ENCODE measurements around the gene CHEK2. TPM values are rescaled to one million over a fixed set of nuclear protein-coding genes. Genes with fewer than 3 reads are reported as not detected.
"Not testable (repeated sequence)": the region's sequence is repeated elsewhere in the genome, so short reads cannot be mapped to it uniquely, and the experiment has no call there.

The CHEK2 gene
- total RNA-seq, 2 donors from 2014 or later, result 15.6 to 18.6 TPM

- intact Hi-C loops (cut with DNase I), result loop anchor here (2.0 kb wide), 1 partner anchor 30 kb away; the partner anchor contains the start of gene CCDC117
- 2% methylated on average over 10 of the region's 10 CpGs for WGBS
- no peaks in the 10 kb centered on the region for H3K27me3 ChIP-seq (replicated peaks; ENCODE audit: insufficient read depth)
- DNase-seq (ENCODE audit: low spot score), result no peak
- TF ChIP-seq POLR2AphosphoS5 (IDR thresholded peaks at IDR 0.05), result peak; percentile 37
- TF ChIP-seq POLR2A (IDR thresholded peaks at IDR 0.05), result no peak
- H3K27ac ChIP-seq, result peak overlapping the region; percentile 96 to 99
- H3K4me1 ChIP-seq (replicated peaks), result no peaks in the 10 kb centered on the region
- peaks cover 0 to 3% of the 10 kb centered on the region in 2 donors for H3K36me3 ChIP-seq
- no peaks in the 10 kb centered on the region for H3K9me3 ChIP-seq
- H3K4me3 ChIP-seq, result peak overlapping the region; percentile 78 to 94
These were observed 942 bp upstream of the CHEK2 start for GRCh38 chr22:28742562-28742962.

- peak overlapping the region in 1 of 2 donors; percentile 96 for H3K27ac ChIP-seq
- WGBS, result 7% methylated on average over 18 of the region's 18 CpGs
These were observed 328 bp downstream of the CHEK2 start for GRCh38 chr22:28741200-28741784.

GRCh38 chr22:28738876-28739275 is 2.7 kb downstream of the CHEK2 start:
- H3K36me3 ChIP-seq; DNase-seq (ENCODE audit: low spot score); intact Hi-C loops (cut with DNase I); H3K27me3 ChIP-seq (replicated peaks; ENCODE audit: insufficient read depth); H3K27ac ChIP-seq; H3K4me3 ChIP-seq; H3K9me3 ChIP-seq; H3K4me1 ChIP-seq (replicated peaks): not testable (repeated sequence)
- WGBS, result 92% methylated on average over 8 of the region's 8 CpGs

More at GRCh38 chr22:28741200-28741784, 328 bp downstream of the CHEK2 start:
- TF ChIP-seq CTCF (IDR thresholded peaks at IDR 0.05) (peak in 1 of 4 experiments; percentile 31), POLR2A (IDR thresholded peaks at IDR 0.05) (no peak)
- no peaks in the 10 kb centered on the region for H3K9me3 ChIP-seq
- H3K36me3 ChIP-seq, result peaks cover 0 to 3% of the 10 kb centered on the region in 2 donors
- peak overlapping the region; percentile 78 to 94 for H3K4me3 ChIP-seq
- H3K4me1 ChIP-seq (replicated peaks), result no peaks in the 10 kb centered on the region
- no peaks in the 10 kb centered on the region for H3K27me3 ChIP-seq (replicated peaks; ENCODE audit: insufficient read depth)
- intact Hi-C loops (cut with DNase I), result loop anchor here (1.0 kb wide), 2 partner anchors 29 to 59 kb away; partner anchors contain the start of gene XBP1
- no peak for DNase-seq (ENCODE audit: low spot score)

- intact Hi-C loops (cut with DNase I), result no loop called here
- Histone ChIP-seq H3K4me3 (no peak overlapping the region), H3K27ac (no peak overlapping the region), H3K9me3 (no peaks in the 10 kb centered on the region), H3K36me3 (no peaks in the 10 kb centered on the region), H3K4me1 (replicated peaks) (no peaks in the 10 kb centered on the region), H3K27me3 (replicated peaks; ENCODE audit: insufficient read depth) (no peaks in the 10 kb centered on the region)
- TF ChIP-seq POLR2A (IDR thresholded peaks at IDR 0.05) (no peak), POLR2AphosphoS5 (IDR thresholded peaks at IDR 0.05) (no peak), CTCF (IDR thresholded peaks at IDR 0.05) (no peak)
- no peak for DNase-seq (ENCODE audit: low spot score)
- 96% methylated on average over 3 of the region's 3 CpGs for WGBS
These were observed 3.9 kb downstream of the CHEK2 start for GRCh38 chr22:28737701-28738100.

- Histone ChIP-seq H3K36me3 (no peaks in the 10 kb centered on the region), H3K4me1 (replicated peaks) (no peaks in the 10 kb centered on the region), H3K9me3 (no peaks in the 10 kb centered on the region), H3K27me3 (replicated peaks; ENCODE audit: insufficient read depth) (no peaks in the 10 kb centered on the region), H3K4me3 (no peak overlapping the region), H3K27ac (no peak overlapping the region)
- intact Hi-C loops (cut with DNase I), result no loop called here
- no peak for DNase-seq (ENCODE audit: low spot score)
- 80% methylated on average over 7 of the region's 7 CpGs for WGBS
- no peak for TF ChIP-seq POLR2A (IDR thresholded peaks at IDR 0.05)
- no peak for TF ChIP-seq CTCF (IDR thresholded peaks at IDR 0.05)
- TF ChIP-seq POLR2AphosphoS5 (IDR thresholded peaks at IDR 0.05), result no peak
These were observed 5.1 kb downstream of the CHEK2 start for GRCh38 chr22:28736301-28737155.

All from prostate gland (tissue), 2 donors.